Measurements from ENCODE around the gene FAM76B.

DNA sequence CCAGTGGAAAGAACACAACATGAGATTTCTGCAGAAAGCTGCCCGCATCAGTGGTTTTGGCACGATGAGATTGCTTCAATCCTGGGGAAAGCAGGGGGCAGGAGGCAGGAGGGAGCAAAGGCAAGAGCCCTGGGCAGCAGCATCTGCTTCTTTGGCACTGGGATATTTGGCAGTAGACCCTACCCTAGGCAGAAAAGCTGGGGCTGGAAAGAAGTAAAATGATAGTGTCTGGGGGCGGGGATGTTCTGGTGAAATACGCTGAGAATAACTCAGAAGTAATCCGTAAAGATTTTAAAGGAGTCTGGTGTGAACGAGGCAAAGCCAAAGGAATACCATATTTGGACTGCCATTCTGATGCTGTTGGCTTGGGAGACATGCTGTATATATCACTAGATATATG is 62.0 kb downstream of the FAM76B start:
- TF ChIP-seq, protein P1, sequence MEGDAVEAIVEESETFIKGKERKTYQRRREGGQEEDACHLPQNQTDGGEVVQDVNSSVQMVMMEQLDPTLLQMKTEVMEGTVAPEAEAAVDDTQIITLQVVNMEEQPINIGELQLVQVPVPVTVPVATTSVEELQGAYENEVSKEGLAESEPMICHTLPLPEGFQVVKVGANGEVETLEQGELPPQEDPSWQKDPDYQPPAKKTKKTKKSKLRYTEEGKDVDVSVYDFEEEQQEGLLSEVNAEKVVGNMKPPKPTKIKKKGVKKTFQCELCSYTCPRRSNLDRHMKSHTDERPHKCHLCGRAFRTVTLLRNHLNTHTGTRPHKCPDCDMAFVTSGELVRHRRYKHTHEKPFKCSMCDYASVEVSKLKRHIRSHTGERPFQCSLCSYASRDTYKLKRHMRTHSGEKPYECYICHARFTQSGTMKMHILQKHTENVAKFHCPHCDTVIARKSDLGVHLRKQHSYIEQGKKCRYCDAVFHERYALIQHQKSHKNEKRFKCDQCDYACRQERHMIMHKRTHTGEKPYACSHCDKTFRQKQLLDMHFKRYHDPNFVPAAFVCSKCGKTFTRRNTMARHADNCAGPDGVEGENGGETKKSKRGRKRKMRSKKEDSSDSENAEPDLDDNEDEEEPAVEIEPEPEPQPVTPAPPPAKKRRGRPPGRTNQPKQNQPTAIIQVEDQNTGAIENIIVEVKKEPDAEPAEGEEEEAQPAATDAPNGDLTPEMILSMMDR (IDR thresholded peaks at IDR 0.05): no peak
- TF ChIP-seq POLR2A (IDR thresholded peaks at IDR 0.05): no peak
